GM19328 (cell line): ENCODE measurements around the gene SEZ6.

Experiments
- ATAC-seq: cut with Tn5 transposase; IDR thresholded peaks from one replicate; pipeline ENCODE4 v1.9.1; 2021; ENCODE audit warnings: mild to moderate bottlenecking, moderate library complexity; ENCODE audit not compliant: unreplicated experiment

Gene SEZ6

DNA sequence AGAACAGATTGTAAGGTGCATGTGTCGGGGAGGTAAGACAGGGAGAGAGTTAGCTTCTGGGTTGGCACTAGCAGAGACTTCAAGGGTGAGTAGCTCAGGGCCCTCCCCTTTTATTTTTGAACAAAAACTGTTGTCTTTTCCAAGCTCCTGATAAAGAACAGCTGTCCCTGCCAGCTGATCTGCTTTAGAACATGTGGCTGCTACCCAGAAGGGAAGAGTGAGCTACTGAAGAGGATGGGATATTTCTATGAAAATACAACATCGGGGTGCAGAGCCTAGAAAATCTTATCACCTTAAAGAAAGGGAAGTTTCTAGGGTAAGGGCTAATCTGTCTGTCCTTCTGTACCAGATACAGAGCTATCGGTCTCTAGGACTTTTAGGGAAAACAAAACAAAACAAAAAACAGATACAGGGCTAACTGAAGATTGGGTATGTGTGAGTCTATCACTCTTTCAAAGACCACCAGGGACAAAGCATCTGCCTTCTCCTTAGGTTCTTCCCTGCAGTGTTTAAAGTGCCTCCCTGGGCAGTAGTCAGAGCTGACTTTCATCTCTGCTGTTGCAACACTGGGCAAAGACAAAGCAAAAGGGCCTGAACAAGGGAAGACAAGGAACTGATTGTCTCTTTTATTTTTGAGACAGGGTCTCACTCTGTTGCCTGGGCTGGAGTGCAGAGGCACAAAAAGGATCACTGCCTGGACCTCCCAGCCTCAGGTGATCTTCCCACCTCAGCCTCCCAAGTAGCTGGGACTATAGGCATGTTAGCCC lies 97.9 kb downstream of the SEZ6 start:
- no peak for ATAC-seq

DNA sequence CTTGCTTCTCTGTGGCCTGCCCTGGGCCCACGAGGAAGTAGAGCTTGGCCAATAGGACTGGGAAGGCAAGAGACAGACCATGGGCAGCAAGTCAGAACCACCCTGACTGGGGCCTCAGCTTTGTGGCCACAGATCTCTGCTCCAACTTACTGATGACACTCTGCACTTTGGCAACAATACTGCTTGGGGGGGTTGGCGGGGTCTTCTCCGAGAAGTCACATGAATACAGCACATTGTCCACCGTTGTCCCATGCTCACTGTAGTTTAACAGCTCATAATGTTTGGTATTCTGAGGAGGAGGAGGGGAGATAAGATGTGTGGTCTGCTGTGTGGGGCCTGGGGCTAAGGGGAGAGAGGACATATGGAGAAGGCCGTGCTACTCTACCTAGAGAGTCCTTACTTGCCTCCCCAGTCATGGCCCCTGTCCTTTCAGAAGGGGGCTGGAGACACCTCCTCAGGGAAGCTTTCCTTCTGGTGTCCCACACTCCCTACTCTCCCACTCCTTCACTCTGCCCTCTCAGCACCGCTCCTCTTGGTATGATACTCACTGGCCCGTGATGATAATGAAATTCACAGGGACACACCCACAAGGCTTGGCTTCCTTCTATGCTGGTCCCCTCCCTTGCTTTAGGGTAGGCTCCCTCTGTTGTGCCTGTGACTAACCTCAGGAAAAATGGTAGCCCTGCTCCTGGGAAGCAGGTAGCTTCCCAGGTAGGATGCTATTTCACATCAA lies 99.0 kb downstream of the SEZ6 start:
- ATAC-seq = no peak

DNA sequence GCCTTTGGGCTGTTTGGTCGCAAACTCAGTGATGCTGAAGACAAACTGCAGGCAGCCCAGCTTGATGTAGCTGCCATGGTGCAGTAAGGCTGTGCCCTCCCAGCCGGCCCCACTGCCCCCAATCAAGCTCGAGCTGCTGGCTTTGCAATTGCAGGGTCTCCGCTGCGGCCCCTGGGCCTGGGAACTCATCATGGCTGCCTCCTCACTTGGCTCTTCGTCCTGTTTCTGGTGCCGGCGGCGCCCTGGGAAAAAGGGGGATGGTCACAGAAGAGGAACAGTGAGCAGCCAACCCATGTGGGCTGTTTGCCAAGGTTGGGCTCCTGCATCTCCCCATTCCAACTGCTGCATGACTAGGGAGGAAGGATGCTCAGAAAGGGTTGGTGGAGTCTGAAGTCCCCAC lies 99.6 kb downstream of the SEZ6 start:
- no peak for ATAC-seq
